SIG-M5 treated with dmso at 0.1 percent for 504 hours (cell line): ENCODE results near the gene ATG14.
A peak's percentile ranks its signal among the peaks of the same experiment; 100 is the strongest.
"Not testable (repeated sequence)": the region's sequence is repeated elsewhere in the genome, so short reads cannot be mapped to it uniquely, and the experiment has no call there.

Experiments
- DNase-seq: peaks from one replicate; lab custom pipeline; 2025; ENCODE audit not compliant: unreplicated experiment; lab: John Stamatoyannopoulos, UW

ATG14 gene, protein sequence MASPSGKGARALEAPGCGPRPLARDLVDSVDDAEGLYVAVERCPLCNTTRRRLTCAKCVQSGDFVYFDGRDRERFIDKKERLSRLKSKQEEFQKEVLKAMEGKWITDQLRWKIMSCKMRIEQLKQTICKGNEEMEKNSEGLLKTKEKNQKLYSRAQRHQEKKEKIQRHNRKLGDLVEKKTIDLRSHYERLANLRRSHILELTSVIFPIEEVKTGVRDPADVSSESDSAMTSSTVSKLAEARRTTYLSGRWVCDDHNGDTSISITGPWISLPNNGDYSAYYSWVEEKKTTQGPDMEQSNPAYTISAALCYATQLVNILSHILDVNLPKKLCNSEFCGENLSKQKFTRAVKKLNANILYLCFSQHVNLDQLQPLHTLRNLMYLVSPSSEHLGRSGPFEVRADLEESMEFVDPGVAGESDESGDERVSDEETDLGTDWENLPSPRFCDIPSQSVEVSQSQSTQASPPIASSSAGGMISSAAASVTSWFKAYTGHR

DNA sequence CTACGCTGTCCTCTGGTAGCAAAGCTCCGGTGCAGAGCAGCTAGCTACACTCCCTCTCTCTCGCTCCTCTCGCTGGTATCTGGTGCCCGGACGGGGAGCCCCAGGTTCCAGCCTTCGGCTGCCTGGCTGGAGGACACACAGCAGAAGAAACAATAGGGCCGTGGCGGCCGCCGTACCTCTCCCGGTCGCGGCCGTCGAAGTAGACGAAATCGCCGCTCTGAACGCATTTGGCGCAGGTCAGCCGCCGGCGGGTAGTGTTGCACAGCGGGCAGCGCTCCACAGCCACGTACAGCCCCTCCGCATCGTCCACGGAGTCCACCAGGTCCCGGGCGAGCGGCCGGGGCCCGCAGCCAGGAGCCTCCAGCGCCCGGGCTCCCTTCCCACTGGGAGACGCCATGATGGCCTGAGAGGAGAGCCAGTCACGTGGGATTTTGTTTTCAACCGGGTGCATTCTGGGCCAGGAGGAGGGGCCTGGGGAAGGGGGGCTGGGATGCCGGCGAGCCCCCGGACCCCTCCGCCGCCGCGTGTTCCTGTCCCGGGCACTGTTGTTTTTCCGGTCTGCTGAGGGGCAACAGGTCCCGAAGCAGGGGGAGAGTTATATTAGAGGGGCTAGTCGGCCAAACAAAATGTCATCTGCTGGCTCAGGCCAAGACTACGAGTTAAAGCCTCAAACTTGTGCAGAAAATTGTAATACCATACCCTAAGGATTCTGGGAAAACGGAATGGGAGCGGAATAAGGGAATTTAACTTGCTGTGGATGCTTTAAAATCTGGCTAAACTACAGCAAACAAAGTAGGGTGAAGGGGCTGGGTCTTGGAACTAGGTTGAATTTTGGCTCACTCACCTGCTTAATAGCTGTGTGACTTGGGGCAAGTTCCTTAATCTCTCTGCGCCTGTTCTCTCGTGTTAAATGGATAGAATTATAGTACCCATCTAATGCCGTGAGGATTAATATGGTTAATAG is at the start of gene ATG14:
TSS of gene ATG14 (minus strand) at position 405 of the 964 bp plus-strand sequence. CDS start at position 397, 8 bp downstream.
- DNase-seq: peak; percentile 76

DNA sequence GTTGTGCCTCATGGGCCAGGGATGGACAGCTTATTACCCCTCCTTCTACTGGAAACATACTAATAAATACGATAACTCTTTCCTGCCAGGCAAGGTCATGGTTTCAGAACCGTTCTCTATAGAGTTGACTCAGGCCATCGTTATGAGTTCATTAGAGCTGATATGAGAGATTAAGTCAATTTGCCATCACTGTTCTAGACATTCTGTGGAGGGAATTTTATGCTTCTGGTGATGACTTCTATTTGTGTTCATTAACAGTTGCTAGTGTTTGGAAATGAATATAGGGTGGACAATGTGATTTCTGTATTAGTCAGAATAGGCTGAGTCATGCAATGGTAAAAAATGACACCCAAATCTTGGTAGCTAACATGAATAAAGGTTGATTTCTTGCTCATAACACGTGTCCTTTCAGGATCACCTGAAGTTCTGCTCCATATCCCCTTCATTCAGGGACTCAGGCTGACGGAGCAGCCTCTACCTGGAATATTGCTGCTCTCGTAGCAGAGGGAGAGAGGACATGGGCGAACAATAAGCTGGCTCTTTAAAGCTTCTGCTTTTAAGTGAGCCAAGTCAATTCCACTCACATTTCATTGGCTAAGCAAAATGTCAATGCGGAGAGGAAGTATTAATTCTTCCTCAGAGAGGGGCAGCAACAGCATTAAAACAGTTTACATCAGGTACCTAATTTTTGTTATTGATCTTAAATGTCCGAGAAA is 47.3 kb upstream of the ATG14 start:
- no peak for DNase-seq

DNA sequence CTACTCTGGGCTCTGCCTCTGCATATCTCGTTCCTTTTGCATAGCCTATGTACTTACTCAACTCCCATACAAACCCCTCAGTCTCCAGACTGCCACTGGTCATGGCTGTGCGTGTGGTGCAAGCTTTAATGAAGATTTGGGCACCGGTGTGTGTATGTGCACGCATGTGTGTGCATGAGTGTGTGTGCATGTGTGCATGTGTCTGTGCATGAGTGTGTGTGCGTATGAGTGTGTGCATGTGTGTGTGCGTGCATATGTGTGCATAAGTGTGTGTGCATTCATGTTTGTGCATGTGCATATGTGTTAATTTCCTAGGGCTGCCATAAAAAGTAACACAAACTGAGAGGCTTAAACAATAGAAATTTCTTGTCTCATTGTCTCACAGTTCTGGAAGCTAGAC is 45.9 kb upstream of the ATG14 start:
- DNase-seq: no peak

- not testable (repeated sequence) for DNase-seq
Observed at GRCh38 chr14:55456411-55456810, 44.8 kb upstream of the ATG14 start.

GRCh38 chr14:55454264-55455002 is 42.8 kb upstream of the ATG14 start:
- DNase-seq: peak; percentile 25

GRCh38 chr14:55451950-55452349 is 40.3 kb upstream of the ATG14 start:
- DNase-seq: no peak

- no peak for DNase-seq
Observed at GRCh38 chr14:55451398-55451797, 39.8 kb upstream of the ATG14 start.

- DNase-seq: peak; percentile 13
Observed at GRCh38 chr14:55450987-55451386, 39.4 kb upstream of the ATG14 start.

- no peak for DNase-seq
Observed at GRCh38 chr14:55450539-55450938, 38.9 kb upstream of the ATG14 start.

DNA sequence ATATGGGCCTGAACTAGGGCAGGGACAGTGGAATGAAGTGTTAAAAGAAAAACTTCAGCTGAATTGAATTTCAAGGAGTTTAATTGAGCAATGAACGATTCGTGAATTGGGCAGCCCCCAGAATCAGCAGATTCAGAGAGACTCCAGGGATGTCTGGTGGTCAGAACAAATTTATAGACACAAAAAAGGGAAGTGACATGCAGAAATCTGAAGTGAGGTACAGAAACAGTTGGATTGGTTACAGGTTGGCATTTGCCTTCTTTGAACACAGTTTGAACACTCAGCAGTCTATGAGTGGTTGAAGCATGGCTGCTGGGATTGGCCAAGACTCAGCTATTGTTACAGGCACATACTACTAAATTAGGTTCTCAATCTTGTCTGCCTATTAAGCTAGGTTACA is 38.5 kb upstream of the ATG14 start:
- DNase-seq: no peak

GRCh38 chr14:55449116-55449515 is 37.5 kb upstream of the ATG14 start:
- DNase-seq: no peak

DNA sequence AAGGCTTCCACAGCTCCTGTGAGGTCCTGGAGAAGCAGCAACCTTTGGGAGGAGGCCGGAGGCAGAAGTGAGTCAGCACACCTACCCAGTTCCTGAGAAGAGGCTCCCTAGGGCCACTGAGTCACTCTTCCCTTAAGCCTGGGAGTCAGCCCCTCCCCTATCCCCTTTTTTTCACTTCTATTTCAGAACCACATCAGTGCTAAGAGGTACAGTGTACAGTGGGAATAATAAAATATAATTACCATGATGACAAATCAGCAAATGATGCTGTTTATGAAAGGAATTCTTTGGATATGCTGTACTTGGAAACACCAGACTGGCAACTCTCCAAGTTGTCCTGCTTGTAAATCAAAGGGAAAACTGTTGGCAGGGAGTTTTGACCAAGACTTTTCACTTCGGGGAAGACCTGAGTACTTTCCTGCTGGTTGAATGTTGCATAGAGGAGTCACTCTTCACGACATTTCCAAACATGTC is 36.5 kb upstream of the ATG14 start:
- DNase-seq: no peak

- no peak for DNase-seq
Observed at GRCh38 chr14:55446833-55447232, 35.2 kb upstream of the ATG14 start.

- peak; percentile 55 for DNase-seq
Observed at GRCh38 chr14:55446127-55446736, 34.6 kb upstream of the ATG14 start.

DNA sequence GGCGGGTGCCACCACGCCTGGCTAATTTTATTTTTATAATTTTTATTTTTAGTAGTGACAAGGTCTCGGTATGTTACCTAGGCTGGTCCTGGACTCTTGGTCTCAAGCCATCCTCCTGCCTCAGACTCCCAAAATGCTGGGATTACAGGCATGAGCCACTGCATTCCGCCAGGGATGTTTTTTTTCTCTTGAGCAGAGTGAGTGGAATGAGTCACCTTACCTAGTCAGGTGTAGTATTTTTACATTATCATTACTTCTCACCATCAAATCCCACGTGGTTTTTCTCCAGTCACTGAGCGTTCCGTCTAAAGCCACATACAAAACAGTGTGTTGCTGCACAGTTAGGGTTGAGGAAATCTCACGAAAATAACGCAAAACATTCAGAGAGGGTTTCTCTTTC is 29.7 kb upstream of the ATG14 start:
- DNase-seq: no peak

- DNase-seq: no peak
Observed at GRCh38 chr14:55440385-55440784, 28.8 kb upstream of the ATG14 start, which contains the start of gene TBPL2. Gene TBPL2, minus strand, starts transcription at chr14:55440616. Its CDS starts 167 bp downstream, at chr14:55440449.

DNA sequence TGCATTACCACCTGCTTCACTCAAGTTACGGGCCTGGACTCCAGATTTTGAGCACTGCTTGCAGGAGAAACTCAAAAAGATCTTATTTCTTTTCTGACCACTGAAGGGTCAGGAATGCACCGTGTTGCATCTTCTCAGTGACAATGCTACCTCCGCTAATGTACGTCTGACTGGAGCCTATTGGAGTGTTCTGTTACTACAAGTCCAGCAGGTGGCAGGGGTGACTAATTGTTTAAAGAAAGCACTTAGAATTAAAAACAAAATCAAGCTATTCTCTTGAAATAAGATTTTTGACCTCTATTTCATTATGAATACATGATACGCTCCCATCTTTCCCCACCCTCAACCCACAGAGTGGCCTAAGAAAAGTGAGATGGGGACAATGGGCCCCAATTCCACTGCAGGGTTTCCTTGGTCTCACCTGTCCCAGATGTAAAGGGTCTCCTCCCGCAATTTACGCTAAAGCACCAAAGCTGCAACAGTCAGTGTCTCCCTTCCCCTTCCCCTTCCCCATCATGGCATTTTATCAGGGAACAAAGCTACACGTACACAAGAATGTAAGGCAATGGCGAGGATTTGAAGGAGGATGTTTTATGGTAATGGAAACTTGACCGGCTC is 26.5 kb upstream of the ATG14 start:
- DNase-seq: peak; percentile 48

- no peak for DNase-seq
Observed at GRCh38 chr14:55436931-55437330, 25.3 kb upstream of the ATG14 start.

DNA sequence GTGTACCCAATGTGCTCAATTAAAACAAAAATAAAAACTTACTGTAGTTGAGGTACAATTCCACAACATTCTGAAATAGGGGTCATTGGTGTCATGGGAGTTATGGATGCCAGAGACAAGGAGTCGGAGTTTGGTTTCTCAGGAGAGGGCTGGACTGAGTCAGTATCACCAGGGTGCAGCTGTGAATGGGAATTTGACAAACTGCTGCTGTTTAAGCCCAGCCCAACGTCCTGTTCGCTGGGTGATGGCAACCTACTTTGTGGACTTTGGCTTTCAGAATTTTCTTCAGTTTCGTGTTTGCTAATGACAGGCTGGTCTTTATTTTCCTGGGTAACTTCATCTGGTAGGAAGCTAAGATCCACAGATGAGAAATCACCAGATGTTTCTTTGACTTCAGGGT is 24.9 kb upstream of the ATG14 start:
- no peak for DNase-seq
